Tibial nerve (tissue), 4 donors: Measurements from ENCODE around the gene CDKL4.

Experiments
- CTCF ChIP-seq, 5 experiments: fragments of 200-600 bp in 3 of 5; fragments of 450-650 bp in 2 of 5; sonication (generic) in 3 of 5; IDR thresholded peaks; one replicate each; pipeline ENCODE4 v1.5.1; 2016 to 2019; ENCODE audit warnings: antibody characterized with exemption in 5 of 5, mild to moderate bottlenecking in 3 of 5, moderate library complexity in 2 of 5
- EP300 ChIP-seq, 2 donors: sonication (generic); formaldehyde crosslinking; IDR thresholded peaks; one replicate each; pipeline ENCODE4 v1.6.1; 2017; ENCODE audit warnings: antibody characterized with exemption in 2 of 2, mild to moderate bottlenecking in 1 of 2
- POLR2A ChIP-seq, 2 donors: fragments of 450-650 bp; IDR thresholded peaks; one replicate each; pipeline ENCODE4 v1.6.1; 2017; ENCODE audit warnings: antibody characterized with exemption in 2 of 2, mild to moderate bottlenecking in 2 of 2, moderate library complexity in 2 of 2

GRCh38 chr2:39243469-39244123 is at the start of gene CDKL4:
- TF ChIP-seq POLR2A (IDR thresholded peaks at IDR 0.05) (no peak), CTCF (IDR thresholded peaks at IDR 0.05) (no peak), EP300 (IDR thresholded peaks at IDR 0.05) (no peak)
